RPMI7951 (cell line): ENCODE measurements around the gene ARHGAP6. TPM values are rescaled to one million over a fixed set of nuclear protein-coding genes. Genes with fewer than 3 reads are reported as not detected.
A peak's percentile ranks its signal among the peaks of the same experiment; 100 is the strongest.
"Not testable (repeated sequence)": the region's sequence is repeated elsewhere in the genome, so short reads cannot be mapped to it uniquely, and the experiment has no call there.

ENCODE experiments used
- DNase-seq: peaks from one replicate; pipeline ENCODE4 v3.0.0-alpha.2; 2012; ENCODE audit warnings: low read depth
- total RNA-seq: library from RNA; depleted of rRNA; stranded (reverse); fragments of >200 nt; shearing (Covaris generic); gene quantifications from 2 replicates; pipeline ENCODE4 v1.2.3, GENCODE V29; 2014

The ARHGAP6 gene
- total RNA-seq, 1 experiment from 2014 or later = not detected

GRCh38 chrX:11579636-11580600 lies 85.8 kb downstream of the ARHGAP6 start:
- no peak for DNase-seq

- DNase-seq = not testable (repeated sequence)
Observed at GRCh38 chrX:11578301-11578700, 87.4 kb downstream of the ARHGAP6 start.

DNA sequence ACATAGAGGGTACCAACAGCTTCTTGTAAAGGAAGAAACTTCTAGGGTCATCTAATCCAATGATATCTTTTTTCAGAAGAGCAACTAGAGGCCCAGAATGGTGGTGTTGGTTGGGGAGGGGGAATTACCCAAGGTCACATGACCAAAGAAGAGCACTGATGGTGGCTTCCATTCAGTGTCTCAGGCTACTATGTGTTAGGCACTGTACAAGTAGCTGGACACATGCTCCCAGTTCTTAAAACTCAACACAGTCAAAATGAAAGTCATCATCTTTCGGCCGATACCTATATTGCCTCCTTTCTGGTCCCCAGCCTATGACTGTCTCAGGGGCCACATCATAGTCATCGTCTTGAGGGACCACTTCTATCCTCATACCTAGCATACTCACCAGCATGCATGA lies 88.1 kb downstream of the ARHGAP6 start:
- DNase-seq = no peak

GRCh38 chrX:11575332-11575731 lies 90.4 kb downstream of the ARHGAP6 start:
- no peak for DNase-seq

- no peak for DNase-seq
Observed at GRCh38 chrX:11567528-11568220, 98.0 kb downstream of the ARHGAP6 start.

DNA sequence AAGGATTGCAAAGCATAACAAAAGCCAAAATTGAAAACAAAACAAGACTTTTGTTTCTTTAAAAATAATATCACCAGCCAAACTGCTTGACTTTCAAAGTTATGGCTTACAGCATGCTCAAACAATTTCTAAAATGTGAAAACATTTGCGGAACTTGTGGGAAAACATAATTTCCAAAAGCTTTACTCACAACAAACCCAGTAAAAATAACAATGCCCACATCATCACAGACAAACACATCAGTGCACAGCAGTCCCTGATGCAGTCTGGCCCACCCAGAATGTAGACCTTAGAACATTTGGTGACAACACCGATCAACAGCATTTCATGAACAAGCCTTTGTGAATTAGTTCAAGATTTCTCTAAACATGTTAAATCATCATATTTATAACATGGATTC lies 98.9 kb downstream of the ARHGAP6 start:
- no peak for DNase-seq

- DNase-seq = no peak
Observed at GRCh38 chrX:11566173-11566572, 99.5 kb downstream of the ARHGAP6 start.

DNA sequence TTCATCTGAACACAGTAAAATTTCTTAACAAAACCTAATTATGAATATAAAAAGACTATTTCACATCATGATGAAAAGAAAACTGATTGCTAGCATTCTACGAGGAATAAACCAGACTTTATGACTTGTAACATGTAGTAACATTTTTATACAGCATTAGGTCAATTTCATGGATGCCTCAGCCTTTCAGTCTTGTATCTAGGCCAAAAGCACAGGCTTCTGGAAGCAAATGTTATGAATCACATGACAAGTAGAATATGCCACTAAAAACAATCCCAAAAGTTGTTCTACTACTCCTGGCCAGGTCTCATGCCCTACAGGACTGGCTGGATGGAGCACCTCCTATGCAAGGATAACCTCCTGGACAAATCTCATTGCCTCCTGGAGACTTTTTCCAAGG lies 101.2 kb downstream of the ARHGAP6 start:
- DNase-seq = no peak

DNA sequence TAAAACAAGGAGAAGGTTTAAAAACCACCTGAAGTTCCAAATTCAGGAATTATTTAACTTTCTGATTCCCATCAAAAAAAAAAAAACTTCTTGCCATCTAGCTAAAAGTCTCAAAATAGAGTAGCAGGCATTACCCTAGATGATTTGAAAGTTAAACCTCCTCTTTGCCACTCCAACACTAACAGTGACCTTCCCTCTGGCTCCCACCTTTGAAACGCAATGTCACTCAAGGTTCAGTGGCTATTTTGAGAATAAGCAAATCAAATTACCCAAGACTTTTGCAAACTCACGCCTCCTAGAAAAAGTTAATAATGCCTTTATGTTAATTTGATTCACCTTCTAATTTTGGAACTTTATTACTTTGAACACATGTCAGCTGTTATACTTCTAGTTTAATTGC lies 103.2 kb downstream of the ARHGAP6 start:
- no peak for DNase-seq

DNA sequence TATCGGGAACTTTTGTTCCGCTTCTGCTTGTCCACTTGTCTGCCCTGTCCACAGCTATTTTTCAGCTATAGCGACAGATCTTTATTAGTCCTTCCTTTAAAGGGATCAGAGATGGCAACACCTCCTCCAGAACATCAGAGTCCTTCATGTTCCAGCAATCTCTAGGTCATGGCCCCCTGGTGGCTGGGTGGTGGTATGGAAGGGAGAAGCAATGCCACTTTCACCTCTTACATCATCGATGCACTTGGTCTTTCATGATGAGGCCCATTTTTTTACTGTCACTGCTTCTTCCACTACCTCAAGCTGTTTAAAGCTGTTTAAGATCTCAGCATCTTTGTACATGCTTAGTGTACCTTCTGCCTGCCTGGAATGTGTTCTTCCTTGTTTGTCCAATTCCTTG lies 106.7 kb downstream of the ARHGAP6 start:
- peak; percentile 33 for DNase-seq

DNA sequence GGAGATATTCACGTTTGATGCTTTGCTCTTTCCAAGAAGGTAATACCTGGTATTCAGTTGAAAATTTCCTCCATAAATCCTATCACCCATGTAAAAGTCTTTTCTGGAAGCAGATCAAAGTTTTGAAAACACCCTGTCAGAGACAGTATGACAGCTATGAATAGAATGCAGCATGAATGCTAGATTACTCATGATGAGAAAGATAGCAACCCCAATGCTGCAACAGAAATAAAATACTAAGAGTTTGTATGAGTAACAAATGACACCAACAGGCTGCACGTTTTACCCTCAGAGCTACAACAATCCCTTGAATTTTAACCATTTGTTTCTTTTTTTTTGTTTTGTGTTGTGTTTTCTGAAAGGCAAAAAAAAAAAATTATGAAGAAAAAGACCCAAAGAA lies 108.6 kb downstream of the ARHGAP6 start:
- peak; percentile 71 for DNase-seq

DNA sequence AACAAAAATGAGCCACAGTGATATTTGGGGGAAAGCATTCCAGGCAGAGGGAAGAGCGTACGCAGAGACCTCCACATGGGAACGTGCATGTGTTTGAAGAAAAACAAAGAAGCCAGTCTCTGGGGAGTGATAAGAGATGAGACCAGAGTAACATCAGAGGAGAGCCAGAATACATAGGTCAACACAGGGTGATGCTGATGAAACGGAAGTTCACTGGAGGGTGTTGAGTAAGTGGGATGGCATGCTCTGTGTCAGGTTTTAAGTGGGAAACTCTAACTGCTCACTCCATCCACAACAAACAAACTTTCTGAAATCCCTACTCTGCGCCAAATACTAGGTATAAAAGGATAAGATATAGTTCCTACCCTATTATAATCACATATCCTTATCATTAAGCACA lies 110.0 kb downstream of the ARHGAP6 start:
- DNase-seq = peak; percentile 61

- no peak for DNase-seq
Observed at GRCh38 chrX:11553594-11553993, 112.1 kb downstream of the ARHGAP6 start.

GRCh38 chrX:11551151-11551550 lies 114.6 kb downstream of the ARHGAP6 start:
- DNase-seq = no peak

GRCh38 chrX:11546917-11547316 lies 118.8 kb downstream of the ARHGAP6 start:
- DNase-seq = no peak

GRCh38 chrX:11543249-11543648 lies 122.5 kb downstream of the ARHGAP6 start:
- no peak for DNase-seq

- no peak for DNase-seq
Observed at GRCh38 chrX:11541510-11541909, 124.2 kb downstream of the ARHGAP6 start.

- no peak for DNase-seq
Observed at GRCh38 chrX:11540532-11541377, 125.0 kb downstream of the ARHGAP6 start.

DNA sequence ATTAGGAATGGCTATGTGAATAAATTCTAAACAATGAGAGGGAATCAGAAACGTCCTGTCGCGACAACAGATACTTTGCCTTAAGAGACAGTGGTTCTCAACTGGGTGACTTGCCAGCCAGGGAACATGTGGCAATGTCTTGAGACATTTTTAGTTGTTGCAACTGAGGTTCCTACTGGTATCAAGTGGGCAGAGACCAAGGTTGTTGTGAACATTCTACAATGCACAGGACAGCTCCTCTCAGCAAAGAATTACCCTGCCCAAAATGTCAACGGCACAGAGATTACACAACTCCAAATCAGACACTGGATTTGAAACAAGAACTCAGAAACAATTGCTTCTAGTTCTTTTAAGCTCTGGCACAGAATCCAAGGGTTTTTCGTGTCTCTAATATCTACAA lies 128.6 kb downstream of the ARHGAP6 start:
- no peak for DNase-seq

- no peak for DNase-seq
Observed at GRCh38 chrX:11535156-11535919, 130.4 kb downstream of the ARHGAP6 start.

- peak; percentile 77 for DNase-seq
Observed at GRCh38 chrX:11533199-11533651, 132.5 kb downstream of the ARHGAP6 start.
